Measurements from ENCODE around the gene CLDND1. TPM values are rescaled to one million over a fixed set of nuclear protein-coding genes. Genes with fewer than 3 reads are reported as not detected.

CLDND1 gene
- total and polyA plus RNA-seq, 2 donors (not counting 1 experiment from before 2014, with no cell fraction given): 69.4 to 134 TPM

- no peaks in the 10 kb centered on the region for H3K36me3 ChIP-seq (replicated peaks in 1 of 2; ENCODE audit: control extremely low read depth in 1 of 2, control insufficient read depth in 1 of 2, extremely low read depth in 1 of 2, insufficient read depth in 2 of 2, low read length in 1 of 2)
- Mint-ChIP-seq H3K9me3 (ENCODE audit: insufficient read depth) (peaks cover 3% of the 10 kb centered on the region), H3K27ac (no peak overlapping the region), H3K27me3 (no peaks in the 10 kb centered on the region), H3K4me3 (no peak overlapping the region), H3K4me1 (peaks cover 20% of the 10 kb centered on the region)
- peaks cover 3 to 15% of the 10 kb centered on the region in 2 donors for H3K4me1 ChIP-seq (ENCODE audit: control insufficient read depth in 2 of 2, insufficient read depth in 2 of 2, low read length in 2 of 2)
- no peaks in the 10 kb centered on the region for H3K9me3 ChIP-seq (ENCODE audit: control extremely low read depth in 1 of 3, control insufficient read depth in 2 of 3, insufficient read depth in 1 of 3, low read length in 2 of 3)
- H3K27me3 ChIP-seq (replicated peaks in 1 of 4; ENCODE audit: control extremely low read depth in 1 of 4, control insufficient read depth in 3 of 4, insufficient read depth in 4 of 4, low read length in 3 of 4): no peaks in the 10 kb centered on the region
- TF ChIP-seq CTCF (IDR thresholded peaks at IDR 0.05) (no peak), EZH2 (IDR thresholded peaks at IDR 0.05; ENCODE audit: borderline replicate concordance, insufficient read depth, low read depth, low read length, poor library complexity, severe bottlenecking) (no peak)
- H3K9ac ChIP-seq (ENCODE audit: low read length): no peak overlapping the region
- ATAC-seq (ENCODE audit: low read depth) (no peak), DNase-seq (no peak)
- ChIA-PET CTCF (interaction anchor here (0.6 kb wide), 1 partner anchor 32 kb away, joined by 3 read pairs; no protein-coding TSS in a partner anchor), POLR2A (no interaction called here)
- no peaks in the 10 kb centered on the region for H3K79me2 ChIP-seq (ENCODE audit: control insufficient read depth, insufficient read depth, low read length)
- no peak overlapping the region for H2AFZ ChIP-seq (ENCODE audit: insufficient read depth, low read depth, low read length, poor library complexity, severe bottlenecking)
- H3K4me2 ChIP-seq (replicated peaks; ENCODE audit: low read depth, low read length, poor library complexity, severe bottlenecking): no peak overlapping the region
- no peak overlapping the region for H3K27ac ChIP-seq (ENCODE audit: low read length in 2 of 2)
- H4K20me1 ChIP-seq (ENCODE audit: control insufficient read depth, insufficient read depth, low read length, poor library complexity, severe bottlenecking): no peaks in the 10 kb centered on the region
- intact Hi-C loops (cut with micrococcal nuclease): no loop called here
- no peak overlapping the region for H3K4me3 ChIP-seq (ENCODE audit: control extremely low read depth in 1 of 5, extremely low read depth in 1 of 5, insufficient read depth in 1 of 5, low read depth in 2 of 5, low read length in 4 of 5)
- WGBS (ENCODE audit: insufficient coverage): no CpG with 5 or more reads among the region's 2 CpGs
Observed at GRCh38 chr3:98567666-98568270, 45.1 kb upstream of the CLDND1 start.

- H3K9me3 ChIP-seq (ENCODE audit: control extremely low read depth in 1 of 3, control insufficient read depth in 2 of 3, insufficient read depth in 1 of 3, low read length in 2 of 3): no peaks in the 10 kb centered on the region
- Mint-ChIP-seq H3K27me3 (no peaks in the 10 kb centered on the region), H3K9me3 (ENCODE audit: insufficient read depth) (peaks cover 3% of the 10 kb centered on the region), H3K27ac (no peak overlapping the region), H3K4me1 (peaks cover 22% of the 10 kb centered on the region), H3K4me3 (no peak overlapping the region)
- WGBS (ENCODE audit: insufficient coverage): 94% methylated on average over 6 of the region's 6 CpGs
- H3K9ac ChIP-seq (ENCODE audit: low read length): no peak overlapping the region
- peaks cover 3 to 22% of the 10 kb centered on the region in 2 donors for H3K4me1 ChIP-seq (ENCODE audit: control insufficient read depth in 2 of 2, insufficient read depth in 2 of 2, low read length in 2 of 2)
- H2AFZ ChIP-seq (ENCODE audit: insufficient read depth, low read depth, low read length, poor library complexity, severe bottlenecking): no peak overlapping the region
- H3K79me2 ChIP-seq (ENCODE audit: control insufficient read depth, insufficient read depth, low read length): no peaks in the 10 kb centered on the region
- no peak overlapping the region for H3K4me3 ChIP-seq (ENCODE audit: control extremely low read depth in 1 of 5, extremely low read depth in 1 of 5, insufficient read depth in 1 of 5, low read depth in 2 of 5, low read length in 4 of 5)
- TF ChIP-seq EZH2 (IDR thresholded peaks at IDR 0.05; ENCODE audit: borderline replicate concordance, insufficient read depth, low read depth, low read length, poor library complexity, severe bottlenecking) (no peak), CTCF (IDR thresholded peaks at IDR 0.05) (no peak)
- DNase-seq (no peak), ATAC-seq (ENCODE audit: low read depth) (no peak)
- no peak overlapping the region for H3K4me2 ChIP-seq (replicated peaks; ENCODE audit: low read depth, low read length, poor library complexity, severe bottlenecking)
- no peaks in the 10 kb centered on the region for H3K27me3 ChIP-seq (replicated peaks in 1 of 4; ENCODE audit: control extremely low read depth in 1 of 4, control insufficient read depth in 3 of 4, insufficient read depth in 4 of 4, low read length in 3 of 4)
- H4K20me1 ChIP-seq (ENCODE audit: control insufficient read depth, insufficient read depth, low read length, poor library complexity, severe bottlenecking): no peaks in the 10 kb centered on the region
- H3K36me3 ChIP-seq (replicated peaks in 1 of 2; ENCODE audit: control extremely low read depth in 1 of 2, control insufficient read depth in 1 of 2, extremely low read depth in 1 of 2, insufficient read depth in 2 of 2, low read length in 1 of 2): no peaks in the 10 kb centered on the region
- H3K27ac ChIP-seq (ENCODE audit: low read length in 2 of 2): no peak overlapping the region
- ChIA-PET CTCF (interaction anchor here (1.1 to 1.7 kb wide), 2 partner anchors 57 to 528 kb away, joined by 3 read pairs; no protein-coding TSS in a partner anchor), POLR2A (no interaction called here)
- intact Hi-C loops (cut with micrococcal nuclease): no loop called here
Observed at GRCh38 chr3:98565843-98566242, 43.1 kb upstream of the CLDND1 start.

All from B cell (primary cell).